ENCODE data around the gene GSTP1.
A peak's percentile ranks its signal among the peaks of the same experiment; 100 is the strongest.

GSTP1 gene

GRCh38 chr11:67630228-67630942, 46.8 kb downstream of the GSTP1 start:
- Histone ChIP-seq H3K27ac (no peak overlapping the region), H3K36me3 (ENCODE audit: insufficient read depth, low read length) (no peaks in the 10 kb centered on the region), H3K4me3 (peak overlapping the region; percentile 89), H3K9me3 (ENCODE audit: low read depth, low read length) (no peaks in the 10 kb centered on the region), H3K9ac (ENCODE audit: insufficient read length) (peak overlapping the region; percentile 53)
- no peak for TF ChIP-seq FOXP2 (optimal IDR thresholded peaks at IDR 0.05; ENCODE audit: control extremely low read depth, extremely low read length, insufficient read depth)
- TF ChIP-seq POLR2AphosphoS5 (IDR thresholded peaks at IDR 0.05; ENCODE audit: borderline replicate concordance, low read depth, low read length), result no peak
- no peak for TF ChIP-seq EZH2 (IDR thresholded peaks at IDR 0.05)
- peak; percentile 68 for DNase-seq (ENCODE audit: low read depth, low spot score)

- peak overlapping the region; percentile 89 for H3K4me3 ChIP-seq
- H3K9me3 ChIP-seq (ENCODE audit: low read depth, low read length), result no peaks in the 10 kb centered on the region
- H3K36me3 ChIP-seq (ENCODE audit: insufficient read depth, low read length), result no peaks in the 10 kb centered on the region
- no peak for DNase-seq (ENCODE audit: low read depth, low spot score)
- no peak overlapping the region for H3K27ac ChIP-seq
- no peak for TF ChIP-seq FOXP2 (optimal IDR thresholded peaks at IDR 0.05; ENCODE audit: control extremely low read depth, extremely low read length, insufficient read depth)
- no peak for TF ChIP-seq EZH2 (IDR thresholded peaks at IDR 0.05)
- no peak for TF ChIP-seq POLR2AphosphoS5 (IDR thresholded peaks at IDR 0.05; ENCODE audit: borderline replicate concordance, low read depth, low read length)
- peak overlapping the region; percentile 53 for H3K9ac ChIP-seq (ENCODE audit: insufficient read length)
Measured at GRCh38 chr11:67630943-67631331, 47.3 kb downstream of the GSTP1 start.

- no peaks in the 10 kb centered on the region for H3K36me3 ChIP-seq (ENCODE audit: insufficient read depth, low read length)
- H3K9ac ChIP-seq (ENCODE audit: insufficient read length), result no peak overlapping the region
- H3K27ac ChIP-seq, result no peak overlapping the region
- no peak overlapping the region for H3K4me3 ChIP-seq
- no peak for TF ChIP-seq POLR2AphosphoS5 (IDR thresholded peaks at IDR 0.05; ENCODE audit: borderline replicate concordance, low read depth, low read length)
- TF ChIP-seq FOXP2 (optimal IDR thresholded peaks at IDR 0.05; ENCODE audit: control extremely low read depth, extremely low read length, insufficient read depth), result no peak
- no peak for TF ChIP-seq EZH2 (IDR thresholded peaks at IDR 0.05)
- no peaks in the 10 kb centered on the region for H3K9me3 ChIP-seq (ENCODE audit: low read depth, low read length)
- no peak for DNase-seq (ENCODE audit: low read depth, low spot score)
Measured at GRCh38 chr11:67631411-67631810, 47.8 kb downstream of the GSTP1 start.

- Histone ChIP-seq H3K4me3 (no peak overlapping the region), H3K9me3 (ENCODE audit: low read depth, low read length) (no peaks in the 10 kb centered on the region), H3K36me3 (ENCODE audit: insufficient read depth, low read length) (no peaks in the 10 kb centered on the region), H3K9ac (ENCODE audit: insufficient read length) (no peak overlapping the region), H3K27ac (no peak overlapping the region)
- no peak for DNase-seq (ENCODE audit: low read depth, low spot score)
- no peak for TF ChIP-seq FOXP2 (optimal IDR thresholded peaks at IDR 0.05; ENCODE audit: control extremely low read depth, extremely low read length, insufficient read depth)
- no peak for TF ChIP-seq POLR2AphosphoS5 (IDR thresholded peaks at IDR 0.05; ENCODE audit: borderline replicate concordance, low read depth, low read length)
- TF ChIP-seq EZH2 (IDR thresholded peaks at IDR 0.05), result no peak
Measured at GRCh38 chr11:67631853-67632174, 48.2 kb downstream of the GSTP1 start.

- Histone ChIP-seq H3K9ac (ENCODE audit: insufficient read length) (no peak overlapping the region), H3K27ac (no peak overlapping the region), H3K36me3 (ENCODE audit: insufficient read depth, low read length) (no peaks in the 10 kb centered on the region), H3K9me3 (ENCODE audit: low read depth, low read length) (no peaks in the 10 kb centered on the region), H3K4me3 (no peak overlapping the region)
- DNase-seq (ENCODE audit: low read depth, low spot score), result no peak
- TF ChIP-seq POLR2AphosphoS5 (IDR thresholded peaks at IDR 0.05; ENCODE audit: borderline replicate concordance, low read depth, low read length) (no peak), FOXP2 (optimal IDR thresholded peaks at IDR 0.05; ENCODE audit: control extremely low read depth, extremely low read length, insufficient read depth) (no peak), EZH2 (IDR thresholded peaks at IDR 0.05) (no peak)
Measured at GRCh38 chr11:67632175-67632981, 48.8 kb downstream of the GSTP1 start.

GRCh38 chr11:67632982-67633755, 49.6 kb downstream of the GSTP1 start:
- DNase-seq (ENCODE audit: low read depth, low spot score), result no peak
- H3K4me3 ChIP-seq, result no peak overlapping the region
- H3K27ac ChIP-seq, result no peak overlapping the region

GRCh38 chr11:67633758-67634365, 50.2 kb downstream of the GSTP1 start:
- H3K4me3 ChIP-seq, result no peak overlapping the region
- DNase-seq (ENCODE audit: low read depth, low spot score), result no peak
- no peak overlapping the region for H3K9ac ChIP-seq (ENCODE audit: insufficient read length)
- no peak overlapping the region for H3K27ac ChIP-seq
- H3K36me3 ChIP-seq (ENCODE audit: insufficient read depth, low read length), result no peaks in the 10 kb centered on the region
- H3K9me3 ChIP-seq (ENCODE audit: low read depth, low read length), result no peaks in the 10 kb centered on the region
- TF ChIP-seq FOXP2 (optimal IDR thresholded peaks at IDR 0.05; ENCODE audit: control extremely low read depth, extremely low read length, insufficient read depth), result no peak
- TF ChIP-seq POLR2AphosphoS5 (IDR thresholded peaks at IDR 0.05; ENCODE audit: borderline replicate concordance, low read depth, low read length), result no peak
- no peak for TF ChIP-seq EZH2 (IDR thresholded peaks at IDR 0.05)

More at GRCh38 chr11:67632982-67633755, 49.6 kb downstream of the GSTP1 start:
- no peak for TF ChIP-seq FOXP2 (optimal IDR thresholded peaks at IDR 0.05; ENCODE audit: control extremely low read depth, extremely low read length, insufficient read depth)
- no peak for TF ChIP-seq POLR2AphosphoS5 (IDR thresholded peaks at IDR 0.05; ENCODE audit: borderline replicate concordance, low read depth, low read length)
- TF ChIP-seq EZH2 (IDR thresholded peaks at IDR 0.05), result no peak
- no peak overlapping the region for H3K9ac ChIP-seq (ENCODE audit: insufficient read length)
- no peaks in the 10 kb centered on the region for H3K9me3 ChIP-seq (ENCODE audit: low read depth, low read length)
- no peaks in the 10 kb centered on the region for H3K36me3 ChIP-seq (ENCODE audit: insufficient read depth, low read length)
